HepG2 (cell line): ENCODE data around the gene ZNF213. TPM values are rescaled to one million over a fixed set of nuclear protein-coding genes. Genes with fewer than 3 reads are reported as not detected.

Experiments
- CHD2 ChIP-seq: IDR thresholded peaks from 2 replicates; pipeline ENCODE4 v1.6.1; 2011; ENCODE audit warnings: low read depth, low read length, improper control_type of control experiment
- EZH2 ChIP-seq: conservative IDR thresholded peaks from 2 replicates; pipeline ENCODE4 v1.6.1; 2012; ENCODE audit warnings: mild to moderate bottlenecking, low read depth, low read length, moderate library complexity
- FOSL1 ChIP-seq: sonication (generic); formaldehyde crosslinking; IDR thresholded peaks from 2 replicates; pipeline ENCODE4 v1.9.0; 2021; ENCODE audit warnings: missing genetic modification reagents, borderline replicate concordance
- GABPA ChIP-seq, 2 experiments: IDR thresholded peaks; 2 replicates each; pipeline ENCODE4 v1.6.1; 2011 to 2016; ENCODE audit warnings: low read depth in 2 of 2, low read length in 1 of 2, missing biosample characterization in 1 of 2, missing genetic modification characterization in 1 of 2
- HCFC1 ChIP-seq: fragments of 150-350 bp; IDR thresholded peaks from 2 replicates; pipeline ENCODE4 v1.6.1; 2014; ENCODE audit warnings: low read depth, low read length
- HMGXB3 ChIP-seq: sonication (generic); formaldehyde crosslinking; IDR thresholded peaks from 2 replicates; pipeline ENCODE4 v1.4.0; 2020; ENCODE audit warnings: missing genetic modification reagents, borderline replicate concordance
- KAT8 ChIP-seq: IDR thresholded peaks from 2 replicates; pipeline ENCODE4 v1.6.1; 2016; ENCODE audit warnings: missing genetic modification reagents, missing compliant biosample characterization
- KDM5B ChIP-seq: sonication (generic); formaldehyde crosslinking; IDR thresholded peaks from 2 replicates; pipeline ENCODE4 v1.4.0; 2020; ENCODE audit warnings: missing genetic modification reagents, mild to moderate bottlenecking, borderline replicate concordance
- PPARG ChIP-seq: conservative IDR thresholded peaks from 2 replicates; pipeline ENCODE4 v1.6.1; 2016; ENCODE audit warnings: missing biosample characterization, missing genetic modification reagents
- RBM39 ChIP-seq: fragments of 200-400 bp; formaldehyde crosslinking; IDR thresholded peaks from one replicate; pipeline ENCODE4 v1.6.1; 2018; ENCODE audit warnings: antibody characterized with exemption, mild to moderate bottlenecking, low read depth, low read length; ENCODE audit not compliant: poor library complexity, severe bottlenecking
- SNAPC2 ChIP-seq: sonication (generic); formaldehyde crosslinking; IDR thresholded peaks from 2 replicates; pipeline ENCODE4 v1.8.1; 2022; ENCODE audit warnings: mild to moderate bottlenecking, missing genetic modification reagents
- TIGD3 ChIP-seq: sonication (generic); formaldehyde crosslinking; IDR thresholded peaks from 2 replicates; pipeline ENCODE4 v1.5.1; 2020; ENCODE audit warnings: mild to moderate bottlenecking, missing genetic modification reagents, borderline replicate concordance
- ZNF30 ChIP-seq: sonication (generic); formaldehyde crosslinking; IDR thresholded peaks from 2 replicates; pipeline ENCODE4 v1.5.0; 2020; ENCODE audit warnings: mild to moderate bottlenecking, missing genetic modification reagents
- ZNF326 ChIP-seq: sonication (generic); formaldehyde crosslinking; IDR thresholded peaks from 2 replicates; pipeline ENCODE4 v1.4.0; 2020; ENCODE audit warnings: missing genetic modification reagents, borderline replicate concordance
- ZNF431 ChIP-seq: sonication (generic); formaldehyde crosslinking; IDR thresholded peaks from 2 replicates; pipeline ENCODE4 v1.9.0; 2022; ENCODE audit warnings: missing genetic modification reagents, low read depth, mild to moderate bottlenecking, borderline replicate concordance
- ZNF598 ChIP-seq: sonication (generic); formaldehyde crosslinking; IDR thresholded peaks from 2 replicates; pipeline ENCODE4 v1.5.1; 2020; ENCODE audit warnings: mild to moderate bottlenecking, missing genetic modification reagents, borderline replicate concordance
- ZNF629 ChIP-seq: sonication (generic); formaldehyde crosslinking; conservative IDR thresholded peaks from 2 replicates; pipeline ENCODE4 v1.5.0; 2020; ENCODE audit warnings: missing genetic modification reagents
- ZNF672 ChIP-seq: sonication (generic); formaldehyde crosslinking; IDR thresholded peaks from 2 replicates; pipeline ENCODE4 v1.8.1; 2022; ENCODE audit warnings: missing genetic modification reagents
- polyA plus RNA-seq, 8 experiments: library from polyadenylated mRNA; depleted of rRNA in 3 of 8; stranded (reverse) in 7 of 8; unstranded in 1 of 8; fragments of >200 nt; fragmentation: Illumina TruSeq in 4 of 8; extraction: Trizol in 4 of 8; gene quantifications; 2 replicates each; pipeline versions ENCODE4 v1.2.1 to v1.2.3, GENCODE V29; 2011 to 2016; ENCODE audit warnings: low read depth in 4 of 8, missing spikeins in 1 of 8, mixed read lengths in 1 of 8; ENCODE audit not compliant: insufficient read depth in 1 of 8
- total RNA-seq, 5 experiments: library from RNA; depleted of rRNA; stranded (reverse); fragments of >200 nt; fragmentation: Illumina TruSeq; extraction: Trizol; gene quantifications; 2 replicates each; pipeline ENCODE4 v1.2.3, GENCODE V29; 2016; ENCODE audit warnings: low read depth in 1 of 5
- TF ChIP-seq, protein P1 (sequence below): sonication (generic); formaldehyde crosslinking; IDR thresholded peaks from 2 replicates; pipeline ENCODE4 v1.5.0; 2020; ENCODE audit warnings: mild to moderate bottlenecking, missing genetic modification reagents
- TF ChIP-seq, protein P2 (sequence below): sonication (generic); formaldehyde crosslinking; IDR thresholded peaks from 2 replicates; pipeline ENCODE4 v1.5.0; 2020; ENCODE audit warnings: missing genetic modification reagents, mild to moderate bottlenecking, borderline replicate concordance

ZNF213 gene
- total and polyA plus RNA-seq, 2 of the 13 experiments (the other 11 are each of a cell fraction or from before 2014, with no cell fraction given): 0.59 to 0.97 TPM

GRCh38 chr16:3157229-3158025, 22.6 kb downstream of the ZNF213 start (continued):
- TF ChIP-seq, protein P1, sequence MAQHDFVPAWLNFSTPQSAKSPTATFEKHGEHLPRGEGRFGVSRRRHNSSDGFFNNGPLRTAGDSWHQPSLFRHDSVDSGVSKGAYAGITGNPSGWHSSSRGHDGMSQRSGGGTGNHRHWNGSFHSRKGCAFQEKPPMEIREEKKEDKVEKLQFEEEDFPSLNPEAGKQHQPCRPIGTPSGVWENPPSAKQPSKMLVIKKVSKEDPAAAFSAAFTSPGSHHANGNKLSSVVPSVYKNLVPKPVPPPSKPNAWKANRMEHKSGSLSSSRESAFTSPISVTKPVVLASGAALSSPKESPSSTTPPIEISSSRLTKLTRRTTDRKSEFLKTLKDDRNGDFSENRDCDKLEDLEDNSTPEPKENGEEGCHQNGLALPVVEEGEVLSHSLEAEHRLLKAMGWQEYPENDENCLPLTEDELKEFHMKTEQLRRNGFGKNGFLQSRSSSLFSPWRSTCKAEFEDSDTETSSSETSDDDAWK (CRISPR knock-in tag): no peak
- no peak for TF ChIP-seq GABPA (IDR thresholded peaks at IDR 0.05; ENCODE audit: low read depth, low read length)
- no peak for TF ChIP-seq GABPA (CRISPR knock-in tag; IDR thresholded peaks at IDR 0.05; ENCODE audit: low read depth)
- TF ChIP-seq ZNF629: peak; percentile 29; the same call in 1 of the 2 replicates
- TF ChIP-seq ZNF326 (CRISPR knock-in tag): no peak
- TF ChIP-seq ZNF30 (CRISPR knock-in tag): no peak
- peak; percentile 55; the same call in 1 of the 2 replicates for TF ChIP-seq KAT8 (CRISPR knock-in tag)
- TF ChIP-seq ZNF431 (CRISPR knock-in tag): peak; percentile 28; the same call in 1 of the 2 replicates
- no peak for TF ChIP-seq ZNF672 (CRISPR knock-in tag)
- no peak for TF ChIP-seq SNAPC2 (CRISPR knock-in tag)
- no peak for TF ChIP-seq RBM39
- no peak for TF ChIP-seq TIGD3 (CRISPR knock-in tag)
- TF ChIP-seq HMGXB3 (CRISPR knock-in tag): 0 out of 2 replicates have a peak, but pooled peaks have one; percentile 44
- no peak for TF ChIP-seq EZH2
- TF ChIP-seq CHD2: no peak
- TF ChIP-seq FOSL1 (CRISPR knock-in tag): no peak
- no peak for TF ChIP-seq HCFC1
- 0 out of 2 replicates have a peak, but pooled peaks have one; percentile 55 for TF ChIP-seq ZNF598
- TF ChIP-seq PPARG (CRISPR knock-in tag): 0 out of 2 replicates have a peak, but pooled peaks have one; percentile 20
- TF ChIP-seq KDM5B (CRISPR knock-in tag): peak; percentile 43
- TF ChIP-seq, protein P2, sequence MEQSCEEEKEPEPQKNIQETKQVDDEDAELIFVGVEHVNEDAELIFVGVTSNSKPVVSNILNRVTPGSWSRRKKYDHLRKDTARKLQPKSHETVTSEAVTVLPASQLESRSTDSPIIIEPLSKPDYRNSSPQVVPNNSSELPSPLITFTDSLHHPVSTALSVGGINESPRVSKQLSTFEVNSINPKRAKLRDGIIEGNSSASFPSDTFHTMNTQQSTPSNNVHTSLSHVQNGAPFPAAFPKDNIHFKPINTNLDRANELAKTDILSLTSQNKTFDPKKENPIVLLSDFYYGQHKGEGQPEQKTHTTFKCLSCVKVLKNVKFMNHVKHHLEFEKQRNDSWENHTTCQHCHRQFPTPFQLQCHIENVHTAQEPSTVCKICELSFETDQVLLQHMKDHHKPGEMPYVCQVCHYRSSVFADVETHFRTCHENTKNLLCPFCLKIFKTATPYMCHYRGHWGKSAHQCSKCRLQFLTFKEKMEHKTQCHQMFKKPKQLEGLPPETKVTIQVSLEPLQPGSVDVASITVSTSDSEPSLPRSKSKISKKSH: peak; percentile 45; the same call in 1 of the 2 replicates
